HepG2 (cell line): ENCODE measurements around the gene PPP4R1. TPM values are rescaled to one million over a fixed set of nuclear protein-coding genes. Genes with fewer than 3 reads are reported as not detected.

Experiments used
- DNMT3B ChIP-seq: conservative IDR thresholded peaks from 2 replicates; pipeline ENCODE4 v1.6.1; 2016; ENCODE audit warnings: missing biosample characterization, control low read depth
- EEA1 ChIP-seq: sonication (generic); formaldehyde crosslinking; IDR thresholded peaks from 2 replicates; pipeline ENCODE4 v1.5.1; 2020; ENCODE audit warnings: mild to moderate bottlenecking, missing genetic modification reagents, borderline replicate concordance
- ETV5 ChIP-seq: IDR thresholded peaks from 2 replicates; pipeline ENCODE4 v1.6.1; 2018; ENCODE audit warnings: missing biosample characterization, missing genetic modification reagents, inconsistent platforms, borderline replicate concordance
- HMG20A ChIP-seq: IDR thresholded peaks from 2 replicates; pipeline ENCODE4 v1.6.1; 2016; ENCODE audit warnings: borderline replicate concordance
- MLXIP ChIP-seq: sonication (generic); formaldehyde crosslinking; IDR thresholded peaks from 2 replicates; pipeline ENCODE4 v1.9.0; 2021; ENCODE audit warnings: missing genetic modification reagents, borderline replicate concordance
- PAWR ChIP-seq: sonication (generic); formaldehyde crosslinking; IDR thresholded peaks from 2 replicates; pipeline ENCODE4 v1.4.0; 2020; ENCODE audit warnings: missing genetic modification reagents, mild to moderate bottlenecking, borderline replicate concordance
- RARA ChIP-seq: IDR thresholded peaks from 2 replicates; pipeline ENCODE4 v1.6.1; 2016; ENCODE audit warnings: missing genetic modification reagents, missing compliant biosample characterization
- RCOR2 ChIP-seq: IDR thresholded peaks from 2 replicates; pipeline ENCODE4 v1.6.1; 2016; ENCODE audit warnings: missing biosample characterization, missing genetic modification reagents
- SP5 ChIP-seq: IDR thresholded peaks from 2 replicates; pipeline ENCODE4 v1.6.1; 2016; ENCODE audit warnings: low read depth, borderline replicate concordance
- TARDBP ChIP-seq: sonication (generic); formaldehyde crosslinking; IDR thresholded peaks from 2 replicates; pipeline ENCODE4 v1.8.0; 2022; ENCODE audit warnings: mild to moderate bottlenecking, missing genetic modification reagents
- YEATS2 ChIP-seq: sonication (generic); formaldehyde crosslinking; IDR thresholded peaks from 2 replicates; pipeline ENCODE4 v1.4.0; 2020; ENCODE audit warnings: missing genetic modification reagents, borderline replicate concordance
- ZBTB43 ChIP-seq: sonication (generic); formaldehyde crosslinking; conservative IDR thresholded peaks from 2 replicates; pipeline ENCODE4 v1.4.0; 2020; ENCODE audit warnings: missing genetic modification reagents
- ZNF543 ChIP-seq: sonication (generic); formaldehyde crosslinking; IDR thresholded peaks from 2 replicates; pipeline ENCODE4 v1.4.0; 2020; ENCODE audit warnings: mild to moderate bottlenecking, missing genetic modification reagents
- ZNF572 ChIP-seq: sonication (generic); formaldehyde crosslinking; IDR thresholded peaks from 2 replicates; pipeline ENCODE4 v1.5.1; 2020; ENCODE audit warnings: mild to moderate bottlenecking, missing genetic modification reagents
- ZNF629 ChIP-seq: sonication (generic); formaldehyde crosslinking; conservative IDR thresholded peaks from 2 replicates; pipeline ENCODE4 v1.5.0; 2020; ENCODE audit warnings: missing genetic modification reagents
- ZNF761 ChIP-seq: sonication (generic); formaldehyde crosslinking; conservative IDR thresholded peaks from 2 replicates; pipeline ENCODE4 v1.4.0; 2020; ENCODE audit warnings: mild to moderate bottlenecking, missing genetic modification reagents
- ZNF773 ChIP-seq: sonication (generic); formaldehyde crosslinking; IDR thresholded peaks from 2 replicates; pipeline ENCODE4 v1.4.0; 2020; ENCODE audit warnings: missing genetic modification reagents, borderline replicate concordance
- polyA plus RNA-seq, 8 experiments: library from polyadenylated mRNA; depleted of rRNA in 3 of 8; stranded (reverse) in 7 of 8; unstranded in 1 of 8; fragments of >200 nt; fragmentation: Illumina TruSeq in 4 of 8; extraction: Trizol in 4 of 8; gene quantifications; 2 replicates each; pipeline versions ENCODE4 v1.2.1 to v1.2.3, GENCODE V29; 2011 to 2016; ENCODE audit warnings: low read depth in 4 of 8, missing spikeins in 1 of 8, mixed read lengths in 1 of 8; ENCODE audit not compliant: insufficient read depth in 1 of 8
- total RNA-seq, 5 experiments: library from RNA; depleted of rRNA; stranded (reverse); fragments of >200 nt; fragmentation: Illumina TruSeq; extraction: Trizol; gene quantifications; 2 replicates each; pipeline ENCODE4 v1.2.3, GENCODE V29; 2016; ENCODE audit warnings: low read depth in 1 of 5
- TF ChIP-seq, protein P1 (sequence below): IDR thresholded peaks from 2 replicates; pipeline ENCODE4 v1.6.1; 2016
- TF ChIP-seq, protein P2 (sequence below): sonication (generic); formaldehyde crosslinking; IDR thresholded peaks from 2 replicates; pipeline ENCODE4 v1.8.1; 2023; ENCODE audit warnings: mild to moderate bottlenecking, inconsistent platforms, moderate library complexity, missing genetic modification reagents, borderline replicate concordance
- TF ChIP-seq, protein P3 (sequence below), 2 experiments: sonication (generic) in 1 of 2; formaldehyde crosslinking in 1 of 2; IDR thresholded peaks; 2 replicates each; pipeline versions ENCODE4 v1.4.0 to v1.6.1; 2016 to 2020; ENCODE audit warnings: borderline replicate concordance in 1 of 2, low read depth in 1 of 2, mild to moderate bottlenecking in 1 of 2, missing genetic modification reagents in 1 of 2

PPP4R1 gene
- total and polyA plus RNA-seq, 2 of the 13 experiments (the other 11 are each of a cell fraction or from before 2014, with no cell fraction given) = 66.5 to 72.4 TPM

GRCh38 chr18:9608728-9609127 lies 5.6 kb downstream of the PPP4R1 start (continued):
- TF ChIP-seq, protein P1, sequence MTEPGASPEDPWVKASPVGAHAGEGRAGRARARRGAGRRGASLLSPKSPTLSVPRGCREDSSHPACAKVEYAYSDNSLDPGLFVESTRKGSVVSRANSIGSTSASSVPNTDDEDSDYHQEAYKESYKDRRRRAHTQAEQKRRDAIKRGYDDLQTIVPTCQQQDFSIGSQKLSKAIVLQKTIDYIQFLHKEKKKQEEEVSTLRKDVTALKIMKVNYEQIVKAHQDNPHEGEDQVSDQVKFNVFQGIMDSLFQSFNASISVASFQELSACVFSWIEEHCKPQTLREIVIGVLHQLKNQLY (CRISPR knock-in tag) = 0 out of 2 replicates have a peak, but pooled peaks have one; percentile 17
- TF ChIP-seq YEATS2 (CRISPR knock-in tag) (0 out of 2 replicates have a peak, but pooled peaks have one; percentile 13), EEA1 (CRISPR knock-in tag) (no peak), HMG20A (CRISPR knock-in tag) (peak; percentile 48; the same call in 1 of the 2 replicates), PAWR (CRISPR knock-in tag) (no peak), DNMT3B (CRISPR knock-in tag) (0 out of 2 replicates have a peak, but pooled peaks have one; percentile 27), MLXIP (CRISPR knock-in tag) (no peak), ZBTB43 (CRISPR knock-in tag) (no peak), RARA (CRISPR knock-in tag) (peak; percentile 79), ZNF572 (CRISPR knock-in tag) (no peak), ZNF543 (no peak), RCOR2 (CRISPR knock-in tag) (peak; percentile 40; the same call in 1 of the 2 replicates), ZNF761 (CRISPR knock-in tag) (no peak), ETV5 (peak; percentile 54; the same call in 1 of the 2 replicates), SP5 (no peak; the same call in 1 of the 2 replicates), ZNF629 (CRISPR knock-in tag) (no peak), ZNF773 (CRISPR knock-in tag) (no peak), TARDBP (CRISPR knock-in tag) (peak; percentile 21; the same call in 1 of the 2 replicates)
- TF ChIP-seq, protein P2, sequence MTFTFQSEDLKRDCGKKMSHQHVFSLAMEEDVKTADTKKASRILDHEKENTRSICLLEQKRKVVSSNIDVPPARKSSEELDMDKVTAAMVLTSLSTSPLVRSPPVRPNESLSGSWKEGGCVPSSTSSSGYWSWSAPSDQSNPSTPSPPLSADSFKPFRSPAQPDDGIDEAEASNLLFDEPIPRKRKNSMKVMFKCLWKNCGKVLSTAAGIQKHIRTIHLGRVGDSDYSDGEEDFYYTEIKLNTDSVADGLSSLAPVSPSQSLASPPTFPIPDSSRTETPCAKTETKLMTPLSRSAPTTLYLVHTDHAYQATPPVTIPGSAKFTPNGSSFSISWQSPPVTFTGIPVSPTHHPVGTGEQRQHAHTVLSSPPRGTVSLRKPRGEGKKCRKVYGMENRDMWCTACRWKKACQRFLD (CRISPR knock-in tag) = no peak
- TF ChIP-seq, protein P3, sequence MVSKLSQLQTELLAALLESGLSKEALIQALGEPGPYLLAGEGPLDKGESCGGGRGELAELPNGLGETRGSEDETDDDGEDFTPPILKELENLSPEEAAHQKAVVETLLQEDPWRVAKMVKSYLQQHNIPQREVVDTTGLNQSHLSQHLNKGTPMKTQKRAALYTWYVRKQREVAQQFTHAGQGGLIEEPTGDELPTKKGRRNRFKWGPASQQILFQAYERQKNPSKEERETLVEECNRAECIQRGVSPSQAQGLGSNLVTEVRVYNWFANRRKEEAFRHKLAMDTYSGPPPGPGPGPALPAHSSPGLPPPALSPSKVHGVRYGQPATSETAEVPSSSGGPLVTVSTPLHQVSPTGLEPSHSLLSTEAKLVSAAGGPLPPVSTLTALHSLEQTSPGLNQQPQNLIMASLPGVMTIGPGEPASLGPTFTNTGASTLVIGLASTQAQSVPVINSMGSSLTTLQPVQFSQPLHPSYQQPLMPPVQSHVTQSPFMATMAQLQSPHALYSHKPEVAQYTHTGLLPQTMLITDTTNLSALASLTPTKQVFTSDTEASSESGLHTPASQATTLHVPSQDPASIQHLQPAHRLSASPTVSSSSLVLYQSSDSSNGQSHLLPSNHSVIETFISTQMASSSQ (IDR thresholded peaks at IDR 0.05; ENCODE audit: low read depth) = peak; percentile 24; the same call in 1 of the 2 replicates
- TF ChIP-seq, protein P3 (CRISPR knock-in tag; IDR thresholded peaks at IDR 0.05; ENCODE audit: borderline replicate concordance) = no peak
